ENCODE results near the gene TOM1L1. TPM values are rescaled to one million over a fixed set of nuclear protein-coding genes. Genes with fewer than 3 reads are reported as not detected.

TOM1L1 gene, protein sequence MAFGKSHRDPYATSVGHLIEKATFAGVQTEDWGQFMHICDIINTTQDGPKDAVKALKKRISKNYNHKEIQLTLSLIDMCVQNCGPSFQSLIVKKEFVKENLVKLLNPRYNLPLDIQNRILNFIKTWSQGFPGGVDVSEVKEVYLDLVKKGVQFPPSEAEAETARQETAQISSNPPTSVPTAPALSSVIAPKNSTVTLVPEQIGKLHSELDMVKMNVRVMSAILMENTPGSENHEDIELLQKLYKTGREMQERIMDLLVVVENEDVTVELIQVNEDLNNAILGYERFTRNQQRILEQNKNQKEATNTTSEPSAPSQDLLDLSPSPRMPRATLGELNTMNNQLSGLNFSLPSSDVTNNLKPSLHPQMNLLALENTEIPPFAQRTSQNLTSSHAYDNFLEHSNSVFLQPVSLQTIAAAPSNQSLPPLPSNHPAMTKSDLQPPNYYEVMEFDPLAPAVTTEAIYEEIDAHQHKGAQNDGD
- total RNA-seq (ENCODE audit: low replicate concordance), result 83.8 and 107 TPM in 2 replicates

DNA sequence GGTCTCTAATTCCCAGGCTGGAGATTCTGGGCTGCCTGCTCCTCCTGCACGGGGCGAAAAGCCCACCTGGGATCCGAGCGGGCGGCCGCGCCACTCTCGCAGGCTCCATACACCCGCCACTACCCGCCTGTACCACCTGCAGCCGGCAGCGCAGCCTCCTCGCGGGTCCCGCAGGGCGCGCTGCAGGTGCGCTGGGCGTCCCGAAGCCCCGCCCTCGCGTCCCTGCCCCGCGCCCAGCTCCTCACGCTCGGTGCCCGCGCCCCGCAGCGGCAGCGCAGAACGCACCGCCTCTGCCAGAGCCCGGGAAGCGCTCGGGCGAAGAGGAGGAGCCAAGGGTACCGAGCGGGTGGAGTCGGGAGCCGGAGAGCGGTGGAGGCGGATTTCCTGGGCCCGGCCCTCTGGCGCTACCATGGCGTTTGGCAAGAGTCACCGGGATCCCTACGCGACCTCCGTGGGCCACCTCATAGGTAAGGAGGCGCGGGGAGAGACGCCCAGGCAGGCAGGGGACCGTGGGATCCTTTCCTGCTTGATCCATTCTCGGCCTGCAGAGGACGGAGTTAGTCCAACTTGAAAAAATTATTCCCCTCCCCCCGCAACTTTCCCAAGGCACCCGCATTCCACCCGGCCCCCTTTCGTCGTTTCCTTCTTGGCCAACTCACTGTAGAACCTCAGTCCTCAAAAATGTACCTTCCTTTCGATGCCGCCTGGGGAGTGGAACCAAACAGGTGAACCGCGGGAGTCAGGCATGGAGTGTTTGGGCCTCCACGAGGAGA is at the start of gene TOM1L1:
TSS of gene TOM1L1 (plus strand) at position 396 of the 773 bp plus-strand sequence. CDS start at position 410, 14 bp downstream.
- peaks cover 17% of the 10 kb centered on the region for H3F3A ChIP-seq (ENCODE audit: low read depth)
- TF ChIP-seq, protein P1, sequence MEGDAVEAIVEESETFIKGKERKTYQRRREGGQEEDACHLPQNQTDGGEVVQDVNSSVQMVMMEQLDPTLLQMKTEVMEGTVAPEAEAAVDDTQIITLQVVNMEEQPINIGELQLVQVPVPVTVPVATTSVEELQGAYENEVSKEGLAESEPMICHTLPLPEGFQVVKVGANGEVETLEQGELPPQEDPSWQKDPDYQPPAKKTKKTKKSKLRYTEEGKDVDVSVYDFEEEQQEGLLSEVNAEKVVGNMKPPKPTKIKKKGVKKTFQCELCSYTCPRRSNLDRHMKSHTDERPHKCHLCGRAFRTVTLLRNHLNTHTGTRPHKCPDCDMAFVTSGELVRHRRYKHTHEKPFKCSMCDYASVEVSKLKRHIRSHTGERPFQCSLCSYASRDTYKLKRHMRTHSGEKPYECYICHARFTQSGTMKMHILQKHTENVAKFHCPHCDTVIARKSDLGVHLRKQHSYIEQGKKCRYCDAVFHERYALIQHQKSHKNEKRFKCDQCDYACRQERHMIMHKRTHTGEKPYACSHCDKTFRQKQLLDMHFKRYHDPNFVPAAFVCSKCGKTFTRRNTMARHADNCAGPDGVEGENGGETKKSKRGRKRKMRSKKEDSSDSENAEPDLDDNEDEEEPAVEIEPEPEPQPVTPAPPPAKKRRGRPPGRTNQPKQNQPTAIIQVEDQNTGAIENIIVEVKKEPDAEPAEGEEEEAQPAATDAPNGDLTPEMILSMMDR (IDR thresholded peaks at IDR 0.05), result peak; percentile 19
- no peak for TF ChIP-seq EZH2phosphoT487 (IDR thresholded peaks at IDR 0.05)
- peaks cover 10% of the 10 kb centered on the region for H3K4me1 ChIP-seq
- H3K9me3 ChIP-seq (ENCODE audit: low read depth), result no peaks in the 10 kb centered on the region
- H3K4me3 ChIP-seq, result peak within 1 kb of the TSS; percentile 68
- H2AFZ ChIP-seq (replicated peaks), result peak within 1 kb of the TSS; percentile 73
- DNase-seq (ENCODE audit: low spot score), result peak; percentile 93
- H3K27me3 ChIP-seq, result no peaks in the 10 kb centered on the region
- H3K36me3 ChIP-seq, result peaks cover 13% of the 10 kb centered on the region
- H3K27me3 Mint-ChIP-seq (ENCODE audit: insufficient read depth, low read depth), result peaks cover 4% of the 10 kb centered on the region
- no peak within 1 kb of the TSS for H3K27ac ChIP-seq
- H3K9ac ChIP-seq, result peak within 1 kb of the TSS; percentile 37
- H3K79me2 ChIP-seq (ENCODE audit: low read depth), result peaks cover 15% of the 10 kb centered on the region
- peaks cover 13% of the 10 kb centered on the region for H3K36me3 Mint-ChIP-seq
- H3K4me3 Mint-ChIP-seq, result peak within 1 kb of the TSS; percentile 96
- H3K9me3 Mint-ChIP-seq, result no peaks in the 10 kb centered on the region
- no peak within 1 kb of the TSS for H3K4me2 ChIP-seq
- H3K4me1 Mint-ChIP-seq, result peaks cover 26% of the 10 kb centered on the region
- H4K20me1 ChIP-seq (ENCODE audit: low read depth), result no peaks in the 10 kb centered on the region
- peak within 1 kb of the TSS; percentile 97 for H3K27ac Mint-ChIP-seq

GRCh38 chr17:54859187-54859586 is 41.5 kb upstream of the TOM1L1 start:
- no peaks in the 10 kb centered on the region for H3K36me3 Mint-ChIP-seq
- Histone ChIP-seq H3K9ac (no peak overlapping the region), H3K4me1 (no peaks in the 10 kb centered on the region), H3K4me2 (no peak overlapping the region), H3K4me3 (no peak overlapping the region), H4K20me1 (ENCODE audit: low read depth) (no peaks in the 10 kb centered on the region), H3K9me3 (ENCODE audit: low read depth) (no peaks in the 10 kb centered on the region), H3K27me3 (no peaks in the 10 kb centered on the region), H3K79me2 (ENCODE audit: low read depth) (no peaks in the 10 kb centered on the region), H2AFZ (replicated peaks) (no peak overlapping the region), H3F3A (ENCODE audit: low read depth) (no peaks in the 10 kb centered on the region), H3K36me3 (no peaks in the 10 kb centered on the region), H3K27ac (no peak overlapping the region)
- H3K9me3 Mint-ChIP-seq, result no peaks in the 10 kb centered on the region
- no peak for TF ChIP-seq EZH2phosphoT487 (IDR thresholded peaks at IDR 0.05)
- no peak for TF ChIP-seq EZH2 (IDR thresholded peaks at IDR 0.05)
- TF ChIP-seq, protein P1 (IDR thresholded peaks at IDR 0.05), result no peak
- no peak overlapping the region for H3K27ac Mint-ChIP-seq
- no peak for DNase-seq (ENCODE audit: low spot score)
- peaks cover 9% of the 10 kb centered on the region for H3K4me1 Mint-ChIP-seq
- H3K4me3 Mint-ChIP-seq, result no peak overlapping the region
- peaks cover 4% of the 10 kb centered on the region for H3K27me3 Mint-ChIP-seq (ENCODE audit: insufficient read depth, low read depth)

DNA sequence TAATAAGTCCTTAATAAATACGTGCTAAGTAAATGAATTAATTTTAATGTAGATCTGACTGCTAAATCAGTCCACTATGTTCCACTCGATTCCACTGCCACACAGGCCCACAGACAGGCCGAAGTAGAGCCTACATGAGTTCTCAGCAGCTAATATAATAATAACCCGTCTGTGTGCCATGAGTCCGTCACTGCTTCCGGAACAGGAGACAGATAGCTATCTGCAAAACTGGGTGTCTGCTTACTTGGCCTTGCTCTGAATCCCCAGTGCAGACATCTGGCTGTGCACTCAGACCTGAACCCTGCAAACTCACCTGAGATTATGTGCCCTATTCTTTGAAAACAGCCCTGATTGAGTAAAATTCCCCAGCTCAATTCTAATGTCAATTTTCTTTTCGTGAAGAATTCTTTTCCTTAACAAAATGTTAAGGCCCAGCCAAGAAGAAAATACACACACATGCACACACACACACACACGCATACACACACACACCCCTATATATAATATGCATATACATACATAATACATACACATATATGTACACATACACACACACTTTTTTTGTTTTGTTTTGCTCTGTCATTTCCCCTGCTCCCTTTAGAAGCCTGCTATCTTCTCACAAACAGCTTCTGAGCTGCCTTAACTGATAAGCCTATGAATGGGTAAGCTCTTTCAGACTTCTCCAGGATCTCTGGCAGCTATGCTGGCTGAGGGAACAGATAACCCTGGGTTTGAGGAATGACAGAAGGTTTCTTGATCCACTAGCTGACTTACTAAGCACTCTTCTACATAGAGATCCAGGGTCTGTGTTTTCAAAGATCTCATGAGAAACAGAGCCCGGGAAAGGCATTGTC is 39.8 kb upstream of the TOM1L1 start:
- no peaks in the 10 kb centered on the region for H3F3A ChIP-seq (ENCODE audit: low read depth)
- no peaks in the 10 kb centered on the region for H3K27me3 ChIP-seq
- H3K4me1 ChIP-seq, result no peaks in the 10 kb centered on the region
- no peak overlapping the region for H3K4me3 ChIP-seq
- no peaks in the 10 kb centered on the region for H3K9me3 Mint-ChIP-seq
- H2AFZ ChIP-seq (replicated peaks), result no peak overlapping the region
- no peaks in the 10 kb centered on the region for H3K79me2 ChIP-seq (ENCODE audit: low read depth)
- H3K4me3 Mint-ChIP-seq, result no peak overlapping the region
- H3K9me3 ChIP-seq (ENCODE audit: low read depth), result no peaks in the 10 kb centered on the region
- H3K27ac ChIP-seq, result no peak overlapping the region
- H3K4me1 Mint-ChIP-seq, result peaks cover 26% of the 10 kb centered on the region
- TF ChIP-seq, protein P1 (IDR thresholded peaks at IDR 0.05), result no peak
- TF ChIP-seq EZH2 (IDR thresholded peaks at IDR 0.05), result no peak
- TF ChIP-seq EZH2phosphoT487 (IDR thresholded peaks at IDR 0.05), result no peak
- H4K20me1 ChIP-seq (ENCODE audit: low read depth), result no peaks in the 10 kb centered on the region
- no peak overlapping the region for H3K9ac ChIP-seq
- H3K27me3 Mint-ChIP-seq (ENCODE audit: insufficient read depth, low read depth), result peaks cover 4% of the 10 kb centered on the region
- no peaks in the 10 kb centered on the region for H3K36me3 Mint-ChIP-seq
- no peak for DNase-seq (ENCODE audit: low spot score)
- H3K4me2 ChIP-seq, result no peak overlapping the region
- no peak overlapping the region for H3K27ac Mint-ChIP-seq
- no peaks in the 10 kb centered on the region for H3K36me3 ChIP-seq

Data from neural progenitor cell (in vitro differentiated cells).